Activated CD4-positive, CD25-positive, alpha-beta regulatory T cell treated with anti-CD3 and anti-CD28 coated beads, Interleukin-2, amount 50 U/mL, for 72 hours (primary cell): ENCODE data around the gene ANKRD28.
"Not testable (repeated sequence)": the region's sequence is repeated elsewhere in the genome, so short reads cannot be mapped to it uniquely, and the experiment has no call there.

ENCODE experiments used
- DNase-seq: peaks from one replicate; pipeline ENCODE4 v3.0.0; 2021

ANKRD28 gene

DNA sequence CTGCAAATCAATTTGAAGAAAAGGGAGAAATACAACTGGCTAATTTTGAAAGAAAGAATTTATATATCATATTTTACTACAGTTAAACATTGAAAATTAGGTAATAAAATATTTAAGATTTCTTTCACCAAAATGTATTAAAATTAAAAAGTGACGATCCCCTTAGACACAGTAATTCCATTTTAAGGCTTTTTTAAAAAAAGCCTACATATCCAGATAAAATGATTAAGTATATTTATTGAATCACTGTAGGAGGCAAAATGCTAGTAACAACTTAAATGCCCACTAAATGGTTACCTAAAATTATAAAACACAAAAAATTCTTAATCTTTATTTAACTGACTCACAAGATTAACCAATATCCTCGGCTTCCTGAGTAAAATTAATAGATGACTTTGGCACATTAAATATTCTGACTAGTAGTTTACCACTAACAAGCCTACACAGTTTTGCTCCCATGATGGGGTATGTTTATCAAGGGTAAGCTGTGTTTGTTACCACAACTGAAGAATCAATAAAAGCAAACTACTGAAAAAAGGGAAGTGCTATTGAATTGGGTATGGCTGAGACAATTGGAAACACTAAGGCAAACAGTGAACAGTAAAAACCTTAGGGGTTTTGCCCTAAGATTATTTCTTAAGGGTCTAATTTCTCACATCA is 28.4 kb downstream of the ANKRD28 start:
- DNase-seq, result no peak

DNA sequence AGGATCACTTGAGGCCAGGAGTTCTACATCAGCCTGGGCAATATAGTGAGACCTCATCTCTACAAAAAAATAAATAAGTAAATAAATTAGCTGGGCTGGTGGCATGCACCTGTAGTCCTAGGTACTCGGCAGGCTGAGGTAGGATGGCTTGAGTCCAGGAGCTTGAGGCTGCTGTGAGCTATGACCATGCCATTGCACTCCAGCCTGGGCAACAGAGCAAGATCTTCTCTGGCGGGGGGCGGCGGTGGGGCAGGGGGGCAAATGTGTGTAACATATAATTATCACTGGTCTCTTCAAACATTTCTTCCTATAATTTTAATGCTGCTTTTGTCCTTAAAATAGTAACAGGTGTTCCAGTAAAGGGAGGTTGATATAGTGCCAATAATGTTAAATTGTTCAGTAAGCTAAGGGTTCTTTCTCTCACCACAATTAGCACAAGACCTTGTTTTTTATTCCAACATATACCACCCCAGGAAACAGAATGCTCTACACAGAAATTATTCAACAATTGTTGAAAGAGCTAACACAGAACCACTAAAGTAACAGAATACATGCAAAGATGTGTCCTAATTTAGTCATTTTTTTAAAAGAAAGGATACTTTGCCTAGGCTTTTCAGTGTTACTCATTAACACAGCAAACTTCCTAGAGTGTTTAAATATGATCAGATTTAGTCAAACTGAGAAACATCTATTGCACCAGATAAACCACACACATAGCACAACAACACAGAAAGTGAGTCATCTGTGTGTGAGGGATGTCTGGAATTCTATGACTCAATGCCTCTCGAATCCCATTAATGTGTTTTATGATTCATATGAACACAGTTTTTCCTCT is 29.1 kb downstream of the ANKRD28 start:
- DNase-seq, result no peak

DNA sequence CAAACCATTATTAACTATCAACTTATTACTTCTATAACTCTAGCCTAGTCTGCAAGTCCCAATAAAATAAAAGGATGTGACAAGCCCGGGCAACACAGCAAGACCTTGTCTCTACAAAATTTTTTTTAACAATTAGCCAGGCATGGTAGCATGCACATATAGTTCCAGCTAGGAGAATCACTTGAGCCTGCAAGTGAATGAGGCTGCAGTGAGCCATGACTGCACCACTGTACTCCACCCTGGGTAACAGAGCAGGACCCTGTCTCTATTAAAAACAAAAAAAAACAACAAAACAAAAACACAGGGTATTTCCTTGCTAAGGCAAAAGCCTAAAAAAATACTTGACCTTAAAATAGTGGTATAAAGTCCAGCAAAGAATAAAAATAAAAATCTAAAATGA is 31.4 kb downstream of the ANKRD28 start:
- no peak for DNase-seq

DNA sequence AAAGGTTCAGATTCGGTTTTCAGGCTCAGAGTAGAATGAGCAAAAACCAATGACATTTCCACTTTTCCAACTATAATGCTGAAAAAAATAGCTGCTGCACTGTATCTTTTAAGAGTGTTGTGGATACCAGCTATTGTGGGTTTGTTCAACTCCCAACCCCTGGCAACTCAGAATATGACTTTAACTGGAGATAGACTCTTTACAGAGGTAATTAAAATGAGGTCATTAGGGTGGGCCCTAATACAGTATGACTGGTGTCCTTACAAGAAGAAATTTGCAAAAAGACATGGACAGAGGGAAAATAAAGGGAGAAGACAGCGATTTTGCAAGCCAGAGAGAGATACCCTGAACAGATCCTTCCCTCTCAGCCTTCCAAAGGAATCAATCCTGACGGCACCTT is 39.5 kb downstream of the ANKRD28 start:
- no peak for DNase-seq

DNA sequence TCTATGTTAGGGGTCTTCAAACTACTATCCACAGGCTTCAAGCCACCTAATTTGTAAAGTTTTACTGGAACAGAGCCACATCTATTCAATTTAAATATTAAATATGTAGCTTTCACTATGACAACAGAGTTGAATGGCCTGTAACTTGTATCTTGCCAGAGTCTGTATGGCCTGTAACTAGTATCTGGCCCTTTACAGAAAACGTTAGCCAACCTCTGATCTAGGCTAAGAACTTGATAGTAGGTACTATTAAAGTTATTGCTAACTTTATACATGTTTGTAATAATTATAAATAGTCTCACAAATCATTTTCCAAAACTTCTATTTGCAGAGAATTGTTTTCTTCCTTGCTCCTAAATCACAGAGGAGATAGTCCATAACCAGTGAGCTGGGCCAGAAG is 40.0 kb downstream of the ANKRD28 start:
- no peak for DNase-seq

DNA sequence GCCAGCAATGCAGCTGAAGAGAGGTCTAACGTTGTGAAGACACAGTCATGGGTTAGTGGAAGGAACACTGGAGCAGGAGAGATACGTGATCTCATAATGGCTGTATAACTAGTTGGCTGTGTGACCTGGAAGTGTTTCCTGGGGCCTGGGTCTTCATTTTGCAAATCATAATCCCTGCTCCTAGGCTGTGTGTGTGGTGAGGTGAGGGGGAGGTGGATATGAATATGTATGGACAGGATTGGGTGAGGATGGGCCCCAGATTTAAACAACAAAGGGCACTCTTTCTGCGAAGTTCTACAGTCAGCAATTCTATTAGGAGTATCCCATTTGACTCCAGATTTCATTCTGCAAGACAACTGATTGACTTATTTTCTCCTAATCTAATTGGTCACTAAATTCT is 41.3 kb downstream of the ANKRD28 start:
- DNase-seq, result no peak

DNA sequence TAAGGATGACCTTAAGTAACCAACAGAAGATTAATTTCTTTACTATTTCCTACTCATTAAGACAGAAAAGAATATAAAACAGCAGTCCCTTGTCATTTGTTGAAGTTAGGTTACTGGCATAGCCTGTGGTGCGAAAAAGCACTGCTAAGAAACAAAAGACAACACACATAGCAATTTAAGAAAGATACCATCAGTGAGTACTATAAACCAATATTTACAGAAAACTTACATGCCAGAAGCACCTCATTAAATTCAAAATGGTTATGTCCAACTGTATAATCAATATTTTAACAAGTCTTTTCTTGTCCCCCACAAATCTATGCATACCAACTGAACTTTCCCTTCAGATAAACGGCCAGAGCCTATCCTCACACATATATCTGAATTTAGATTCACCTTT is 42.0 kb downstream of the ANKRD28 start:
- DNase-seq, result no peak

DNA sequence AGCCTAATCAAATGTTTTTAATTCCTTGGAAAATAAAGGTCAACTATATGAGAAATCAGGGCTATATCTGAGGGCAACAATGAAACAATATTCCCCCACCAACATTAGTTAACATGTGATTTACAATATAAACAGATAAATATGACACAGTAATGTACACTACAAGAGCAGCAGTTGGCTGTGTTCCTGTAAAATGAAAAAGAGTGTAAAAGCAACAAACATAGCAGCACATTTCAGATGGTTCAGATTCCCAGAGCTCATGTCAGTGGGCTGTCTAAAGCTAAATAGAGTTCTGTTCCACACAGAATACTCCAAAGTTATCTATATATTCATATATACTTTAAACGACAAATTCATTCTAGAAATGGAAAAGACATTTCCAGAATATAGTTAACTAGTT is 42.6 kb downstream of the ANKRD28 start:
- DNase-seq, result no peak

DNA sequence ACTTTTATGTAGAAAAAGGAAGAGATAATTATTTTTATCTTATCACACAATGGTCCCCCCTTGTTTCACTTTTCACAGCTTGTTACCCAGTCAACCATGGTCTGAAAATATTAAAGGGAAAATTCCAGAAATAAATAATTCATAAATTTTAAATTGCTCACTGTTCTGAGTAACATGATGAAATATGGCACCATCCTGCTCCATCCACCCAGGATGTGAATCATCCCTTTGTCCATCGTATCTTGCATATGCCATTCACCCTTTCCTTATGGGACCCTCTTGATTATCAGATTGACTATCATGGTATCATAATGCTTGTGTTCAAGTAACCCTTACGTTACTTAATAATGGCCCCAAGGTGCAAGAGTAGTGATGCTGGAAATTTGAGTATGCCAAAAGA is 43.7 kb downstream of the ANKRD28 start:
- DNase-seq, result no peak

DNA sequence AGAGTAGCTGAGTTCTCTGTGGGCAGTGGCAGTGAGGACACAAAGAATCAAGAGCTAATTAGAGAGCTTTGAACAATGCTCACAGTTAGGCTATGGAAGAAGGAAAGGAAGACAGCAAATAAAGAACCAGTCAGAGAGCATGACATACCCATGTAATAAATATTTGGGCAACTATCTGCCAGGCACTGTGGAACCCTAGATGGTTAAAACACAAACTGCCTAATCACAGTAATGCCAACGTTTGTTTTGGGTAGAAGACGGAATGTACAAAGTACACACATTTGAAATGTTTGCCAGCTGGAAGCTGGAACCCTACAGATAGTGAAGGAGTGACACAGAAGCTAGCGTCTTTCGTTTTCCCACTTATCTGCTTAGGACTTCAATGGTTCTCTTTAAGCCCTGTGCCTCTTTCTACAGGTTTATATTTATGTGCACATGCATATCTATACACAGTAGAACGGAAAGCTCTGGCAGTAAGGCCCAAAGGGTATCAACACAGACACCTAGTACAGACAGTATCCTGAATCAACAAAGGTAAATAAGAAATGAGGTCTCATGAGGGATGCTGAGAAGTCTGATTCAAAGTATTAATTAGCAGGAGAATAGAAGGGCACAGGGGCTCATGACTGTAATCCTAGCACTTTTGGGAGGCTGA is 44.6 kb downstream of the ANKRD28 start:
- no peak for DNase-seq

DNA sequence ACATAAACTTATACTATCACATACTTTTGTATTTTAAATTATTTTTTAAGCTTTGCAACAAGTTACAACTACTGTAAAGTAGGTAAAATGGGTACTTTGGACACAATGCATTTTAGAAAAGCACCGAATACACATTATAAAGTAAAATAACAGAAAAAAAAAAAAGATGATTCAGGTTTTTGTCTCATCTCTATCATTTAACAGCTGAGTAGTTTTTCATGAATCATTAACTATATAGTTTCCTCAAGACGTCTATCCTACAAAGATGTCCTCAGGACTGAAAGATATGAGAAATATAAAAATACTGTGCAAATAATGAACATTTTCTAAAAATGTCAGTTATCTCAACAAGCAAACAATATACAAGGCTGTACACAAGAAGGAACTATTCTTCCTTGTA is 46.9 kb downstream of the ANKRD28 start:
- no peak for DNase-seq

DNA sequence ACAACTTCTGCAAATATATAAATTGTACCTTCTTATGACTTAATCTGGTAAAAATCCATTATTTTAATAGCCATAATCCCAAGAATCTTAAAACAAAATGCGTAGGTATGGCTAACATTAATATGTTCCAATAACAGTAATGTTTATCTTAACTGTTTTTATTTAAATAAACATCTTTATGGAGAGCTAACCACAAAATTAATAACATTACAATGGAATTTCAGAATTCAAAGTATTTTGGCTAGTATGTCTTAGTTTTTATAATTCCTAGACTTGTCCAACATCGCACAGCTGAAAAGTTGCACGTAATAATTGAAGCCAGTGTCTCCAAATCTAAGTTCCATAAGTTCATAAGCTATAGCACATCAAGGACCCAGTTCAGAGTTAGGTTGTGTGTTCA is 47.6 kb downstream of the ANKRD28 start:
- no peak for DNase-seq

DNA sequence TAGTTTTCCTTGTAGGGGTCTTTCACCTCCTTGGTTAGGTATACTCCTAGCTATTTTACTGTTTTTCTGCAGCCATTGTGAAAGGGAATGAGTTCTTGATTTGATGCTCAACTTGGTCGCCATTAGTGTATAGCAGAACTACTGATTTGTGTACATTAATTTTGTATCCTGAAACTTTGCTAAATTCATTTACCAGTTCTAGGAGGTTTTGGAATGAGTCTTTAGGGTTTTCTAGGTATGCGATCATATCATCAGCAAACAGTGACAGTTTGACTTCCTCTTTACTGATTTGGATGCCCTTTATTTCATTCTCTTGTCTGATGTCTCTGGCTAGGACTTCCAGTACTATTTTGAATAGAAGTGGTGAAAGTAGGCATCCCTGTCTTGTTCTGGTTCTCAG is 51.9 kb downstream of the ANKRD28 start:
- DNase-seq, result not testable (repeated sequence)

DNA sequence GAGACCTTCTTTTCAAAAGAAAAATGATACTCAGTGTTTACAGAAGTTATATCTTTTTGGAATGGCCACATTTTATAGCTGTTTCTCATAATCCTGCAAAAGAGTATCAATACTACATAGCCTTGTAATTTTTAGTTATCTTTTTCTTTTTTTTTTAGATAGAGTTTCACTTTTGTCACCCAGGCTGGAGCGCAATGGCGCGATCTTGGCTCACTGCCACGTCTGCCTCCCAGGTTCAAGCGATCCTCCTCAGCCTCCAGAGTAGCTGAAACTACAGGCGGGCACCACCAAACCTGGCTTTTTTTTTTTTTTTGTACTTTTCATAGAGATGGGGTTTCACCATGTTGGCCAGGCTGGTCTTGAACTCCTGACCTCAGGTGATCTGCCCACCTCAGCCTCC is 53.6 kb downstream of the ANKRD28 start:
- DNase-seq, result no peak

DNA sequence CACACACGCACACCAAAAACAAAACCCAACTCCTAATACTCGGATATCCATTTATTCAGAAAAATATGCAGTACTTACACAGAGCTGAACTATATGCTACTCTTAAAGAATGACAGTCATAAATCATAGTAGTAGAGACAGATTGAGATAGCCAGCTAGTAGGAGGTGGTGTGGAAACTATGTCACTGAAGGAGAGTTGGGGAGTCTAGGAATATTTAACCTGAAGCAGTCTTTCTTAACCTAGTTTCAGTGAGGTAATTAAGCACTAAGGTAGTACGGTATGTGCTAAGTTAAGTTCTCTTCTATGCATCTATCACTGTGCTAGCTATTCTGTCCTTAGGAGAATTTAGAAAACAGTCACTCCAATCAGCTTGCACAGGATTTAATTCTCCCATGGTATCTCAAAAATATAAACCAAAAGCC is 54.2 kb downstream of the ANKRD28 start:
- DNase-seq, result no peak

DNA sequence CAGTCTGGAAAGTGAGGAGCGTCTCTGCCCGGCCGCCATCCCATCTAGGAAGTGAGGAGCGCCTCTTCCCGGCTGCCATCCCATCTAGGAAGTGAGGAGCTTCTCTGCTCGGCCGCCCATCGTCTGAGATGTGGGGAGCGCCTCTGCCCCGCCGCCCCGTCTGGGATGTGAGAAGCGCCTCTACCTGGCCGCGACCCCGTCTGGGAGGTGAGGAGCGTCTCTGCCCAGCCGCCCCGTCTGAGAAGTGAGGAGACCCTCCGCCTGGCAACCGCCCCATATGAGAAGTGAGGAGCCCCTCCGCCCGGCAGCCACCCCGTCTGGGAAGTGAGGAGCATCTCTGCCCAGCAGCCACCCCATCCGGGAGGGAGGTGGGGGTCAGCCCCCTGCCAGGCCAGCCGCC is 55.5 kb downstream of the ANKRD28 start:
- not testable (repeated sequence) for DNase-seq

DNA sequence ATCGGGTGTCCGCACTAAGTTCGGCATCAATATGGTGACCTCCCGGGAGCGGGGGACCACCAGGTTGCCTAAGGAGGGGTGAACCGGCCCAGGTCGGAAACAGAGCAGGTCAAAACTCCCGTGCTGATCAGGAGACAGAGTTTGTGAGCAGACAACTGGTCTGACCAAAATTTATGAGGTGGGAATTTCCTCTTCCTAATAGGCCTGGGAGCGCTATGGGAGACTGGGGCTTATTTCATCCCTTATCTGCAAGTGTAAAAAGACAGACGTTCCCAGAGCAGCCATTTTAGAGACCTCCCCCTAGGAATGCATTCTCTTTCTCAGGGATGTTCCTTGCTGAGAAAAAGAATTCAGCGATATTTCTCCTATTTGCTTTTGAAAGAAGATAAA is 59.2 kb downstream of the ANKRD28 start:
- not testable (repeated sequence) for DNase-seq

DNA sequence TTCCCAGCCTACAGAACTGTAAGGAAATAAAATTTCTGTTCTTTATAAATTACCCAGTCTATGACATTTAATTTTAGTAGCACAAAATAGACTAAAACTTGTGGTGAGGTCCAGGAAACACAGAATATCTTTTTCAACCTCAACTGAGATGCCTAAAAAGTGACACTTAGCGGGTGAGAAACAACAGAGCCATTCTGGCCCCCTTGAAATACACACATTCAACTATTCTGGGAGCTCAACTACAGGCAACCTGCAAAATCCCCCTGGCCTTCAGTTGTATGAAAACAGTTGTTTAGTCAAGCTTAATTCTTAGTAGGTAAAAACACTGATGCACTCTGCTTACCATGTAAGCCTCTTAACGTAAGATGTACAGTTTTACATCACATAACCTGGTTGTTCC is 66.8 kb downstream of the ANKRD28 start:
- no peak for DNase-seq

DNA sequence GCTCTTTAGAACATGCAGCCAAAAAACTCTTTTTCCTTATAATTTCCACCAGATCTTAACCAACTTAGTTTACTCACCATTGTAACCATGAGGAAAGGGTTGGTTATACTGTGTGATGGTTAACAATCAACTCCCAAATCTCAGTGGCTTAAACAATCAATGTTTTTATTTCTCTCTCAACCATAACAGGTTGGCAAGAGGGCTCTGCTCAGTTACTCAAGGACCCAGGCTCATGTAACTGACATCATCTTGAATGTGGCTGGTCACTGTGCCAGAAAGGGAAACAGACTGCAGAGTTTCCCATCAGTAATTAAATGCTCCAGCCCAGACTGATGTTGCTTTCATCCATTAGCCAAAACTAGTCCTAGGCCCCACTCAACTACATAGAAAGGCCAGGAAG is 69.0 kb downstream of the ANKRD28 start:
- no peak for DNase-seq

DNA sequence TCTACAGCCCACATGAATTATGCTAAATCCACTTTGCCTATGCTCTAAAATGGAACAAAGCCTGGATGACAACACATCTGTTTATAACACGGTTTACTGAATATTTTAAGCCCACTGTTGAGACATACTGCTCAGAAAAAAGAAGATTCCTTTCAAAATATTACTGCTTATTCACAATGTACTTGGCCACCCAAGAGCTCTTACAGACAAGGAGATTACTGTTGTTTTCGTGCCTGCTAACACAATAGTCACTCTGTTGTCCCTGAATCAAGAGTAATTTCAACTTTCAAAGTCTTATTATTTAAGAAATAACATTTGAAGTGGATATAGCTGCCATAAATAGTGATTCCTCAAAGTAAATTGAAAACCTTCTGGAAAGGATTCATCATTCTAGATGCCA is 70.9 kb downstream of the ANKRD28 start:
- no peak for DNase-seq

DNA sequence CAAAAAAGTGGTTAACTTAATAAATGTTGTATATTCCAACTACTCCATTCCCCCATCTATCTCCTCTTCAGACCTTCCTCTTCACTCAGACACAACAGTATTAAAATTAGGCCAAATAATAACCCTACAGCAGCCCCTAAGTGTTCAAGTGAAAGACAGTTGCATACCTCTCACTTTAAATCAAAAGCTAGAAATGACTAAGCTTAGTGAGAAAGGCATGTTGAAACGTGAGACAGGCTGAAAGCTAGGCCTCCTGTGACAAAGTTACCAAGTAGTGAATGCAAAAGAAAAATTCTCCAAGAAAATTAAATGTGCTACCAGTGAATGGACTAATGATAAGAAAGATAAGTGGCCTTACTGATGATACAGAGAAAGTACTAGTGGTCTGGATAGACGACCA is 71.7 kb downstream of the ANKRD28 start:
- DNase-seq, result no peak

DNA sequence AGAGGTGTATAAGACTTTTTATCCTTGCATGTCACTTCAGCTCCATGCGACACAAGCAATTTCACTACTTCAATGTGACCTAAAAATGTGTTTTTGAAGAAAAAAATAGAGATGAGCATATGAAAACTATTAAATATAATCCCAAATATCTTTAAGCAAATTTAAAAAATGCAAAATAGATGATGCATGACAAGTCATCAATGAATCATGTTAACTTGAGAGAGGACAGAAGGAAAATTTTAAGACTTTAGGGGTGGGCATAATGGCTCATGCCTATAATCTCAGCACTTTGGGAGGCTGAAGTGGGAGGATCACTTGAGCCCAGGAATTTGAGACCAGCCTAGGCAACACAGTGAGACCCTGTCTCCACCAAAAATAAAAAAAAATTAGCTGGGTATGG is 73.3 kb downstream of the ANKRD28 start:
- no peak for DNase-seq

DNA sequence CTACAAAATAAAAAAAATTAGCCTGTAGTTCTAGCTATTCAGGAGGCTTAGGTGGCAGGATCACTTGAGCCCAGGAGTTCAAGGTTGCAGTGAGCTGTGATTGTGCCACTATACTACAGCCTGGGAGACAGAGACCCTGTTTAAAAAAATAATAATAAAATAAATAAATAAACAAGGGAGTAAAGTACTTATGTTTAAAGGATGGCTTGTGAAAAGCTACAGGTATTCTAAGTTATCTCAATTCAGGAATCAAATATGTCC is 74.2 kb downstream of the ANKRD28 start:
- DNase-seq, result no peak

DNA sequence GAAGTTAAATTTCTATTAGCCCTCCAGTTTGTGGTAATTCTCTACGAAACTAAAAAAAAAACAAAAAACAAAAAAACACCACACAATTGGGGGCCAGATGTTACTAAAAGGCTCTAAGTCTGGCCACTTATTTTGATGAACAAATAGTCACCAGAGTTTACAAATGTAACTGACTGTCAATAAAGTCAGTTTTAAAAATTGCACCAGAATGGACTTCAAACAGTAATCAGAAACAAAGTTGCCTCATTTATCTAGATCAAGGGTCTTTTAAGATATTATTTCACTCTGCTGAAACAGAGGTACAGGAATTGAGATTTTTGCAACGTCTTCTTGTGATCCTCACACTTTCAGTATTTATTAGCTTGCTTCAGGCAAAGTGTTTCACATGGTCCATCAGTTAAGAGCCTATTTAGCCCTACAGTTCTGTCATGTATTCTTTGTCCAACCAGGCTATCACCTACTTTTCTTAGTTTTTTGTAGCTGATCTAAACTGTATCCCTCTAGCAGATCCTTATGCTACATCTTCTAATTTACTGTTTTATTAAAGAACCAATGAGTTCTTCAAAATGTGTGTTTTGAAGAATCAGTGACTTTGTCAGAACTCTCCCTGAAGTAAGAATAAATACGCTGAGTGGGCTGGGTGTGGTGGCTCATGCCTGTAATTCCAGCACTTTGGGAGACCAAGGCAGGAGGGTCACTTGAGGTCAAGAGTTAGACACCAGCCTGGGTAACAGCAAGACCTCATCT is 74.7 kb downstream of the ANKRD28 start:
- DNase-seq, result no peak
